Testis (tissue), 2 donors: Measurements from ENCODE around the gene MOXD1.

Experiments used
- POLR2A ChIP-seq: fragments of 450-650 bp; IDR thresholded peaks from one replicate; pipeline ENCODE4 v1.6.1; 2017; ENCODE audit warnings: antibody characterized with exemption, mild to moderate bottlenecking, moderate library complexity
- TF ChIP-seq, protein P1 (sequence below), 3 experiments: fragments of 450-650 bp in 2 of 3; fragments of 200-600 bp in 1 of 3; sonication (generic) in 1 of 3; IDR thresholded peaks; one replicate each; pipeline ENCODE4 v1.5.1; 2016 to 2019; ENCODE audit warnings: antibody characterized with exemption in 3 of 3, mild to moderate bottlenecking in 2 of 3, moderate library complexity in 1 of 3

DNA sequence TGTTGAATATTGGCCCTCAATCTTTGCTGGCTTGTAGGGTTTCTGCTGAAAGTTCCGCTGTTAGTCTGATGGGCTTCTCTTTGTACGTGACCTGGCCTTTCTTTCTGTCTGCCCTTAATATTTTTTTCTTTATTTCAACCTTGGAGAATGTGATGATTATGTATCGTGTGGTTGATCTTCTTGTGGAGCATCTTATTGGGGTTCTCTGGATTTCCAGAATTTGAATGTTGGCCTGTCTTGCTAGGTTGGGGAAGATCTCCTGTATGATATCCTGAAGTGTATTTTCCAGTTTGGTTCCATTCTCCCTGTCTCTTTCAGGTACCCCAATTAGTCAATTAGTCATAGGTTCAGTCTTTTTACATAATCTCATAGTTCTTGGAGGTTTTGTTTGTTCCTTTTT is 22.6 kb upstream of the MOXD1 start:
- TF ChIP-seq, protein P1, sequence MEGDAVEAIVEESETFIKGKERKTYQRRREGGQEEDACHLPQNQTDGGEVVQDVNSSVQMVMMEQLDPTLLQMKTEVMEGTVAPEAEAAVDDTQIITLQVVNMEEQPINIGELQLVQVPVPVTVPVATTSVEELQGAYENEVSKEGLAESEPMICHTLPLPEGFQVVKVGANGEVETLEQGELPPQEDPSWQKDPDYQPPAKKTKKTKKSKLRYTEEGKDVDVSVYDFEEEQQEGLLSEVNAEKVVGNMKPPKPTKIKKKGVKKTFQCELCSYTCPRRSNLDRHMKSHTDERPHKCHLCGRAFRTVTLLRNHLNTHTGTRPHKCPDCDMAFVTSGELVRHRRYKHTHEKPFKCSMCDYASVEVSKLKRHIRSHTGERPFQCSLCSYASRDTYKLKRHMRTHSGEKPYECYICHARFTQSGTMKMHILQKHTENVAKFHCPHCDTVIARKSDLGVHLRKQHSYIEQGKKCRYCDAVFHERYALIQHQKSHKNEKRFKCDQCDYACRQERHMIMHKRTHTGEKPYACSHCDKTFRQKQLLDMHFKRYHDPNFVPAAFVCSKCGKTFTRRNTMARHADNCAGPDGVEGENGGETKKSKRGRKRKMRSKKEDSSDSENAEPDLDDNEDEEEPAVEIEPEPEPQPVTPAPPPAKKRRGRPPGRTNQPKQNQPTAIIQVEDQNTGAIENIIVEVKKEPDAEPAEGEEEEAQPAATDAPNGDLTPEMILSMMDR (IDR thresholded peaks at IDR 0.05) = no peak
- TF ChIP-seq POLR2A = no peak
